ENCODE measurements around the gene ABCD2.
"Not testable (repeated sequence)": the region's sequence is repeated elsewhere in the genome, so short reads cannot be mapped to it uniquely, and the experiment has no call there.

The ABCD2 gene

GRCh38 chr12:39619660-39620433 is at the start of gene ABCD2:
ABCD2 (minus strand) TSS chr12:39619803; CDS start chr12:39619615, 188 bp downstream.
- peak; percentile 27 to 48 for DNase-seq

- DNase-seq: no peak
Observed at GRCh38 chr12:39660101-39660500, 40.5 kb upstream of the ABCD2 start.

- no peak for DNase-seq
Observed at GRCh38 chr12:39647383-39647782, 27.8 kb upstream of the ABCD2 start.

GRCh38 chr12:39646963-39647362 is 27.4 kb upstream of the ABCD2 start:
- no peak for DNase-seq

- DNase-seq: no peak
Observed at GRCh38 chr12:39643052-39643451, 23.4 kb upstream of the ABCD2 start.

- no peak for DNase-seq
Observed at GRCh38 chr12:39638840-39639239, 19.2 kb upstream of the ABCD2 start.

GRCh38 chr12:39638178-39638577 is 18.6 kb upstream of the ABCD2 start:
- no peak for DNase-seq

- DNase-seq: no peak
Observed at GRCh38 chr12:39632670-39633069, 13.1 kb upstream of the ABCD2 start.

GRCh38 chr12:39628836-39629235 is 9.2 kb upstream of the ABCD2 start:
- DNase-seq: no peak

GRCh38 chr12:39627914-39628313 is 8.3 kb upstream of the ABCD2 start:
- no peak for DNase-seq

GRCh38 chr12:39626033-39626814 is 6.6 kb upstream of the ABCD2 start:
- no peak for DNase-seq

- DNase-seq: no peak
Observed at GRCh38 chr12:39623919-39624318, 4.3 kb upstream of the ABCD2 start.

GRCh38 chr12:39623160-39623559 is 3.6 kb upstream of the ABCD2 start:
- not testable (repeated sequence) for DNase-seq

GRCh38 chr12:39622306-39622705 is 2.7 kb upstream of the ABCD2 start:
- no peak for DNase-seq

- no peak for DNase-seq
Observed at GRCh38 chr12:39621670-39622069, 2.1 kb upstream of the ABCD2 start.

GRCh38 chr12:39620659-39621658 is 1.4 kb upstream of the ABCD2 start:
- DNase-seq: no peak

- DNase-seq: no peak
Observed at GRCh38 chr12:39619316-39619659, 315 bp downstream of the ABCD2 start.

GRCh38 chr12:39618701-39619100 is 902 bp downstream of the ABCD2 start:
- no peak for DNase-seq

GRCh38 chr12:39617887-39618286 is 1.7 kb downstream of the ABCD2 start:
- DNase-seq: no peak

GRCh38 chr12:39616666-39617065 is 2.9 kb downstream of the ABCD2 start:
- DNase-seq: no peak

GRCh38 chr12:39616251-39616650 is 3.4 kb downstream of the ABCD2 start:
- no peak for DNase-seq

GRCh38 chr12:39613525-39613924 is 6.1 kb downstream of the ABCD2 start:
- no peak for DNase-seq

GRCh38 chr12:39612250-39612649 is 7.4 kb downstream of the ABCD2 start:
- no peak for DNase-seq
